Stimulated activated naive CD8-positive, alpha-beta T cell treated with anti-CD3 and anti-CD28 coated beads, Interleukin-15, Interleukin-2, amounts not matched to agents 100 ng/mL and 50 ng/mL, for 24 hours (primary cell): ENCODE measurements around the gene SP1.
"Not testable (repeated sequence)": the region's sequence is repeated elsewhere in the genome, so short reads cannot be mapped to it uniquely, and the experiment has no call there.

Experiments used
- H3K27ac Mint-ChIP-seq: one replicate; pipeline ENCODE4 v1.8.0; 2021; ENCODE audit warnings: mild to moderate bottlenecking, mixed read lengths
- H3K27me3 Mint-ChIP-seq: one replicate; pipeline ENCODE4 v1.8.0; 2021; ENCODE audit warnings: mixed read lengths
- H3K36me3 Mint-ChIP-seq: one replicate; pipeline ENCODE4 v1.8.0; 2021; ENCODE audit warnings: low read depth, mixed read lengths
- H3K4me1 Mint-ChIP-seq: one replicate; pipeline ENCODE4 v1.8.0; 2021; ENCODE audit warnings: low read depth, mixed read lengths
- H3K4me3 Mint-ChIP-seq: one replicate; pipeline ENCODE4 v1.8.0; 2021; ENCODE audit warnings: mild to moderate bottlenecking, mixed read lengths
- H3K9me3 Mint-ChIP-seq: one replicate; pipeline ENCODE4 v1.8.0; 2021; ENCODE audit warnings: mixed read lengths

Gene SP1

GRCh38 chr12:53380104-53380793 lies at the start of gene SP1:
Gene SP1 (plus strand): TSS chr12:53380176. CDS start chr12:53380292, 116 bp downstream.
- Mint-ChIP-seq H3K36me3 (peaks cover 35% of the 10 kb centered on the region), H3K27ac (peak within 1 kb of the TSS; percentile 94), H3K27me3 (no peaks in the 10 kb centered on the region), H3K9me3 (no peaks in the 10 kb centered on the region), H3K4me1 (peaks cover 43% of the 10 kb centered on the region), H3K4me3 (peak within 1 kb of the TSS; percentile 92)

GRCh38 chr12:53330671-53331070 lies 49.3 kb upstream of the SP1 start:
- Mint-ChIP-seq H3K27me3 (peaks cover 31% of the 10 kb centered on the region), H3K36me3 (no peaks in the 10 kb centered on the region), H3K27ac (no peak overlapping the region)

GRCh38 chr12:53332339-53332738 lies 47.6 kb upstream of the SP1 start:
- not testable (repeated sequence) for H3K27ac Mint-ChIP-seq, H3K4me1 Mint-ChIP-seq, H3K9me3 Mint-ChIP-seq, H3K36me3 Mint-ChIP-seq, H3K4me3 Mint-ChIP-seq
- peaks cover 43% of the 10 kb centered on the region for H3K27me3 Mint-ChIP-seq

More at GRCh38 chr12:53330671-53331070, 49.3 kb upstream of the SP1 start:
- Mint-ChIP-seq H3K9me3 (no peaks in the 10 kb centered on the region), H3K4me1 (peaks cover 7% of the 10 kb centered on the region), H3K4me3 (no peak overlapping the region)

GRCh38 chr12:53332744-53333143 lies 47.2 kb upstream of the SP1 start:
- H3K27me3 Mint-ChIP-seq: peaks cover 43% of the 10 kb centered on the region
- H3K9me3 Mint-ChIP-seq: no peaks in the 10 kb centered on the region
- H3K4me1 Mint-ChIP-seq: peaks cover 2% of the 10 kb centered on the region
- no peaks in the 10 kb centered on the region for H3K36me3 Mint-ChIP-seq
- no peak overlapping the region for H3K4me3 Mint-ChIP-seq
- H3K27ac Mint-ChIP-seq: no peak overlapping the region

- Mint-ChIP-seq H3K9me3 (no peaks in the 10 kb centered on the region), H3K4me1 (peaks cover 5% of the 10 kb centered on the region), H3K27me3 (peaks cover 46% of the 10 kb centered on the region), H3K36me3 (no peaks in the 10 kb centered on the region), H3K27ac (no peak overlapping the region), H3K4me3 (no peak overlapping the region)
Measured at GRCh38 chr12:53333289-53333688, 46.7 kb upstream of the SP1 start.

- Mint-ChIP-seq H3K27ac (no peak overlapping the region), H3K4me3 (no peak overlapping the region), H3K9me3 (no peaks in the 10 kb centered on the region), H3K36me3 (no peaks in the 10 kb centered on the region), H3K4me1 (peaks cover 5% of the 10 kb centered on the region), H3K27me3 (peaks cover 49% of the 10 kb centered on the region)
Measured at GRCh38 chr12:53333845-53334244, 46.1 kb upstream of the SP1 start.

GRCh38 chr12:53334822-53335221 lies 45.2 kb upstream of the SP1 start:
- H3K27me3 Mint-ChIP-seq: peaks cover 51% of the 10 kb centered on the region
- no peaks in the 10 kb centered on the region for H3K36me3 Mint-ChIP-seq
- H3K27ac Mint-ChIP-seq: no peak overlapping the region
- H3K9me3 Mint-ChIP-seq: no peaks in the 10 kb centered on the region
- no peak overlapping the region for H3K4me3 Mint-ChIP-seq
- H3K4me1 Mint-ChIP-seq: peaks cover 6% of the 10 kb centered on the region

GRCh38 chr12:53336181-53336681 lies 43.7 kb upstream of the SP1 start, which contains the start of gene SP7:
Gene SP7 (minus strand): TSS chr12:53336354. CDS start chr12:53335646, 708 bp downstream.
- Mint-ChIP-seq H3K27me3 (peaks cover 54% of the 10 kb centered on the region), H3K36me3 (no peaks in the 10 kb centered on the region), H3K4me3 (no peak within 1 kb of the TSS), H3K27ac (no peak within 1 kb of the TSS), H3K9me3 (no peaks in the 10 kb centered on the region), H3K4me1 (peaks cover 16% of the 10 kb centered on the region)

- Mint-ChIP-seq H3K36me3 (no peaks in the 10 kb centered on the region), H3K27ac (no peak overlapping the region), H3K4me3 (no peak overlapping the region), H3K27me3 (peaks cover 46% of the 10 kb centered on the region), H3K4me1 (peaks cover 16% of the 10 kb centered on the region), H3K9me3 (no peaks in the 10 kb centered on the region)
Measured at GRCh38 chr12:53338017-53338416, 42.0 kb upstream of the SP1 start.

GRCh38 chr12:53338916-53339315 lies 41.1 kb upstream of the SP1 start:
- peaks cover 38% of the 10 kb centered on the region for H3K27me3 Mint-ChIP-seq
- H3K4me3 Mint-ChIP-seq: no peak overlapping the region
- H3K9me3 Mint-ChIP-seq: no peaks in the 10 kb centered on the region
- no peaks in the 10 kb centered on the region for H3K36me3 Mint-ChIP-seq
- peaks cover 20% of the 10 kb centered on the region for H3K4me1 Mint-ChIP-seq
- no peak overlapping the region for H3K27ac Mint-ChIP-seq

GRCh38 chr12:53340398-53340797 lies 39.6 kb upstream of the SP1 start:
- Mint-ChIP-seq H3K9me3 (no peaks in the 10 kb centered on the region), H3K4me1 (peaks cover 30% of the 10 kb centered on the region), H3K36me3 (no peaks in the 10 kb centered on the region), H3K4me3 (no peak overlapping the region), H3K27ac (peak overlapping the region; percentile 42), H3K27me3 (peaks cover 31% of the 10 kb centered on the region)

GRCh38 chr12:53343449-53343848 lies 36.5 kb upstream of the SP1 start:
- Mint-ChIP-seq H3K9me3 (no peaks in the 10 kb centered on the region), H3K27ac (no peak overlapping the region), H3K4me3 (peak overlapping the region; percentile 19), H3K27me3 (peaks cover 7% of the 10 kb centered on the region), H3K36me3 (no peaks in the 10 kb centered on the region), H3K4me1 (peaks cover 25% of the 10 kb centered on the region)

- Mint-ChIP-seq H3K9me3 (no peaks in the 10 kb centered on the region), H3K4me1 (peaks cover 25% of the 10 kb centered on the region), H3K4me3 (peak overlapping the region; percentile 59), H3K36me3 (no peaks in the 10 kb centered on the region), H3K27me3 (peaks cover 5% of the 10 kb centered on the region), H3K27ac (no peak overlapping the region)
Measured at GRCh38 chr12:53343969-53344368, 36.0 kb upstream of the SP1 start.

- no peaks in the 10 kb centered on the region for H3K9me3 Mint-ChIP-seq
- H3K4me1 Mint-ChIP-seq: peaks cover 25% of the 10 kb centered on the region
- peak overlapping the region; percentile 59 for H3K4me3 Mint-ChIP-seq
- no peak overlapping the region for H3K27ac Mint-ChIP-seq
- no peaks in the 10 kb centered on the region for H3K36me3 Mint-ChIP-seq
- peaks cover 5% of the 10 kb centered on the region for H3K27me3 Mint-ChIP-seq
Measured at GRCh38 chr12:53344487-53344823, 35.5 kb upstream of the SP1 start.

GRCh38 chr12:53344824-53345485 lies 35.0 kb upstream of the SP1 start:
- peaks cover 2% of the 10 kb centered on the region for H3K27me3 Mint-ChIP-seq
- H3K27ac Mint-ChIP-seq: peak overlapping the region; percentile 76
- H3K4me1 Mint-ChIP-seq: peaks cover 23% of the 10 kb centered on the region
- H3K9me3 Mint-ChIP-seq: no peaks in the 10 kb centered on the region
- no peaks in the 10 kb centered on the region for H3K36me3 Mint-ChIP-seq
- H3K4me3 Mint-ChIP-seq: peak overlapping the region; percentile 86
